Suprapubic skin (tissue), 3 donors: Measurements from ENCODE around the gene C17orf75.

ENCODE experiments used
- CTCF ChIP-seq, 2 donors: fragments of 200-600 bp in 1 of 2; fragments of 450-650 bp in 1 of 2; sonication (generic) in 1 of 2; IDR thresholded peaks; one replicate each; pipeline ENCODE4 v1.5.1; 2016 to 2019; ENCODE audit warnings: antibody characterized with exemption in 2 of 2, mild to moderate bottlenecking in 1 of 2, moderate library complexity in 1 of 2
- POLR2A ChIP-seq, 2 donors: fragments of 450-650 bp; IDR thresholded peaks; one replicate each; pipeline ENCODE4 v1.6.1; 2017; ENCODE audit warnings: antibody characterized with exemption in 2 of 2, mild to moderate bottlenecking in 2 of 2, moderate library complexity in 2 of 2

- TF ChIP-seq CTCF (IDR thresholded peaks at IDR 0.05), result no peak
- no peak for TF ChIP-seq POLR2A (IDR thresholded peaks at IDR 0.05)
Observed at GRCh38 chr17:32323046-32323445, 18.9 kb downstream of the C17orf75 start.
